Activated T-cell treated with anti-CD3 and anti-CD28 coated beads for 48 hours (primary cell): ENCODE results near the gene RNF40.
A peak's percentile ranks its signal among the peaks of the same experiment; 100 is the strongest.

Experiments used
- DNase-seq: peaks from one replicate; pipeline ENCODE4 v3.0.0-alpha.2; 2020; ENCODE audit warnings: low read depth

The RNF40 gene

DNA sequence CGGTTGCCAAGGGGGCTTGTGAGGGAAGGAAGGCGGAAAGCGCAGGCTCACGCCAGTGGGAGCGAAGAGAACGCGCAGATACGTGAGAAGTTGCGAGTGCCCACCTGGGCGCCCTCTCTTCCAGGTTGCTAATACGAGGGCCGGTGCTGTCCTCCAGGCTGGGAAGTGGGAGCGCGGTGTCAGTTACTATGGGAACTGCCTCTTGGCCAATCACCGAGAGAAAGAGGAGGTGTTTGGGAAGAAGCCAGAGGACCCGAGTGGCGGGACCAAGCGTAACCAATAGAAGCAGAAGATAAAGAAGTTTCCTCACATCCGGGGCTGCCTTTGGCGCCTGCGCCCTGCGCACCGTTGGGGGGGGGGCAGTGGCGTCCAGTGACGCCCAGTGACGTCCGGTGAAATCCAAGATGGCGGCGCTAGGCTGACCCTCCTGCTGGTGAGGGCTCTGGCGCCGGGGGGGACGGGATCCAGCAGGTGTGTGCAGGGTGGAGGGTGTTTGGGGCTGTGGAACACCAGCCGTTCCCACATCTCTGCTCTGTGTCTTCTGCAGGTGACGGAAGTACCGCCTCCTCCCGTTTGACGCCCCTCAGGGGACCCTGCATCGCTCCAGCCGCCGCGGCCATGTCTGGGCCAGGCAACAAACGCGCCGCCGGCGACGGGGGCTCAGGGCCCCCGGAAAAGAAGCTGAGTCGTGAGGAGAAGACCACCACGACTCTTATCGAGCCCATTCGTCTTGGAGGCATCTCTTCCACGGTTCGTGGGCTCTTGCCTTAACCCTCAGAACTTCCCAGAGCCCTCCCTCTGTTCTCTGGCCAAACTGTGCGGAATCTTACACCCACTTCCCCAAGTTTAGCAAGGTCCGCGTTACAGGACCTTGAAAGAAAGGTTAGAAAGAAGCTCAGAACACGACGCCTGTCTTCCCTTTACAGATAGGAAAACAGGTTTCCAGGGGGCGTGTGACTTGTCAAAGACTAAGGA is at the start of gene RNF40, which contains the start of gene CFAP119:
RNF40 (plus strand) TSS at position 395 of the 975 bp plus-strand sequence; CDS start at position 619, 224 bp downstream.
CFAP119 (minus strand) TSS at position 135 of the 975 bp plus-strand sequence. CDS start 314 bp downstream, outside the sequence.
- peak; percentile 90 for DNase-seq

- peak; percentile 26 for DNase-seq
Observed at GRCh38 chr16:30715750-30716445, 46.2 kb upstream of the RNF40 start.

- DNase-seq: no peak
Observed at GRCh38 chr16:30720086-30720485, 42.0 kb upstream of the RNF40 start.

GRCh38 chr16:30720694-30721093 is 41.4 kb upstream of the RNF40 start:
- DNase-seq: no peak

DNA sequence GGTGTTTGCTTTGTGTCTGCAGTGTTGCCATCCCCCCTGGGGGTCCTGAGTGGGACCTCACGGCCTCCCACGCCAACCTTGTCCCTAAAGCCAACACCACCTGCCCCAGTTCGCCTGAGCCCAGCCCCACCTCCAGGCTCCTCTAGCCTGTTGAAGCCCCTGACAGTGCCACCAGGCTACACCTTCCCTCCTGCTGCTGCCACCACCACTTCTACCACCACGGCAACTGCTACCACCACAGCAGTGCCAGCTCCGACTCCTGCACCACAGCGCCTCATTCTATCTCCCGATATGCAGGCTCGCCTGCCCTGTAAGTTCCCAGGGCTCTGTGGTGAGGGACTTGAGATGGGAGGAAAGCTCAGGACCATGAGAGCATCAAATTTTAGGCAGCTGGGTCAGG is 41.0 kb upstream of the RNF40 start:
- DNase-seq: no peak

DNA sequence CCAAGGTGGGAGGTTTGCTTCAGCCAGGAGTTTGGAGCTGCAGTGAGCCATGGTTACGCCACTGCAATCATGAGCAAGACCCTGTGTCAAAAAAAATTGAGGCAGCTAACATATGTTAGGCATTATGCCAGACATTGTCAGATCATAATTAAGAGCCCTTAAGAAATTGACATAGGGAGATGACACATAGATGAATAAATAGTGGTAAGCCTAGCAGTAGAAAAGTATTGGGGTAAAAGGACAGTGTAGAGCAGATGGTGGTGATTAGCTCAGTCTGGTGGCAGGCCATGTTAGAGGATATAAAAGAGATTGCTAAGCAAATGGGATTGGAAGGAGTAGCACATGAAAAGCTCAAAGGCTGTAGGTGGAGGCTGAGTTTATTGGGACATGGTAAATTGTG is 40.5 kb upstream of the RNF40 start:
- DNase-seq: no peak

- no peak for DNase-seq
Observed at GRCh38 chr16:30722443-30722842, 39.7 kb upstream of the RNF40 start.

DNA sequence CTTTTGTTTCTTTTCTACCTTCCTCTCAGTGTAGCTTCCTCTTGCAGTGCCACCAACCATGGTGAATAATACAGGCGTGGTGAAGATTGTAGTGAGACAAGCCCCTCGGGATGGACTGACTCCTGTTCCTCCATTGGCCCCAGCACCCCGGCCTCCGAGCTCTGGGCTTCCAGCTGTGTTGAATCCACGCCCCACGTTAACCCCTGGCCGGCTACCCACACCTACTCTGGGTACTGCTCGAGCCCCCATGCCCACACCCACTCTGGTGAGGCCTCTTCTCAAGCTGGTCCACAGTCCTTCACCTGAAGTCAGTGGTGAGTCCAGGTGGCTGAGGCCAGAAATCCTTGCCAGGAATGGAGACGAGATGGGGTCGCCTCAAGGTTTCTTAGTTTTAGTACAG is 39.2 kb upstream of the RNF40 start:
- no peak for DNase-seq

GRCh38 chr16:30723725-30724355 is 38.3 kb upstream of the RNF40 start:
- no peak for DNase-seq

- no peak for DNase-seq
Observed at GRCh38 chr16:30724641-30725417, 37.3 kb upstream of the RNF40 start.

DNA sequence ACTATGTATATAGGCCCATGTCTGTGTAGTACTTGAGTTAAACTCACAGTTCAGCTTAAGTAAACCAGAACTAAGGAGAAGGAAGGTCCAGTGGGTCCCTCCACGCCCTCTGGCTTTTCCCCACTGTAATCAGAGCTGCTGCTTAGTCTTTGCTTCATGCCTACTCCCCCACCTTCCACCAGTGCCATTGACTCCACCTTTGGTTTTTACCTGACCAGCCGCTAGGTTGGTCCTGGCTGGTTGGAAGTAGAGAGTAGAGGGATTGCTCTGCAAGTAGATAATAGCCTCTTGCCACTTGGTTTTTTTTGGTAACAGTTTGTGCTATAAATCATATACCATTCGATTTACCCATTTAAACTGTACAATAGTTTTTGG is 36.7 kb upstream of the RNF40 start:
- no peak for DNase-seq

DNA sequence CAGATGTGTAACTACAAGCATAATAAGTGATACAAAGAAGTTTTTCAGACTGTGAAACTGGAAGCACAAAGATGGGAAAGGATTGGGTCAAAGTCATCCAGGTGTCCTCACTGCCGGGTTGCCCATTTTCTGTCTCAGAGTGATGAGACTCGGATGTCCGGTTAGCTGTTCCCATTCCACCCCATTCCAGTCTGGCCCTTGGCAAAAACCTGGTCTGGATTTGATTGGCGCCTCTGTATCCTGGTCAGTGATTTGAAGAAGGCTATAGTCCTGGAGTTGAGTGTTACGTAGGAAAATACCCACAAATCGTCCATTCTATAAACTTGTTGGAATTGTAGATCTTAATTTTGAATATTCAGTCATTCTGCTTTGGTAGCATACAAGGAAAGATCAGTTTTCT is 33.8 kb upstream of the RNF40 start:
- DNase-seq: no peak

DNA sequence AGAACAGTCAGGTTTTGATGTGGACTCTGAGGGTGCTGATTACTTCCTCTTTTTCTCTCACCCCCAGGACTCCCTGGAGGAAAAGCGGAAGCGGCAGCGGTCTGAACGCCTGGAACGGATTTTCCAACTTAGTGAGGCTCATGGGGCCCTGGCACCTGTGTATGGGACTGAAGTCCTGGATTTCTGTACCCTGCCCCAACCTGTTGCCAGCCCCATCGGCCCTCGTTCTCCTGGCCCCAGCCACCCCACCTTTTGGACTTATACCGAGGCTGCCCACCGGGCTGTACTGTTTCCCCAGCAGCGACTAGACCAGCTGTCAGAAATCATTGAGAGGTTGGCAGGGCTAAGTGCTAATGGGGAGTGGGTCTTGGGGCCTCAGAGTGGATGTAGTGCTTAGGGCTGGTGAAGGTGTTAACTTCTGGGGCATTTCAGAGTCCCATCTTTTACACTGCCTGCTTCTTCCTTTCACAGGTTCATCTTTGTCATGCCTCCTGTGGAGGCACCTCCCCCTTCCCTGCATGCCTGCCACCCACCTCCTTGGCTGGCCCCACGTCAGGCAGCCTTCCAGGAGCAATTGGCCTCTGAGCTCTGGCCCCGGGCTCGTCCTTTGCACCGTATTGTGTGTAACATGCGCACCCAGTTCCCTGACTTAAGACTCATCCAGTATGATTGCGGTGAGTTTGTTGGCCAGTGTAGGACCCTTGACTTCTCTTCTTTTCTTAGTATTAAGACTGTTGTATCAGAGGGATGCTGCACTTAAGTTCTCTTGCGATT is 33.0 kb upstream of the RNF40 start:
- no peak for DNase-seq

DNA sequence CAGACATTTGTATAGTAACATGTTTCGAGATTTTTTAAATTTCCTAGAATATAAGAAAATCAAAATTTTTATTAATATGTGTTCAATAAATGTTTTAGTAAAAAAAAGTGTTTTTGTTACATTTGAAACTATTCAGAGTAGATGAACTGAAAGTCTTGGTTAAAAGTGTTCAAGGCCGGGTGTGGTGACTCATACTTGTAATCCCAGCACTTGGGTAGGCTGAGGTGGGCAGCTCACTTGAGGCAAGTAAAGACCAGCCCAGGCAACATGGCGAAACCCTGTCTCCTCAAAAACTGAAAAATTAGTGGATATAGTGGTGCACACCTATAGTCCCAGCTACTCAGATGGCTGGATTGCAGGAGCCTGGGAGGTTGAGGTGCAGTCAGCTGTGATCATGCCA is 30.7 kb upstream of the RNF40 start:
- DNase-seq: no peak

GRCh38 chr16:30736995-30737793 is 24.9 kb upstream of the RNF40 start:
- DNase-seq: no peak

- DNase-seq: no peak
Observed at GRCh38 chr16:30737794-30738648, 24.1 kb upstream of the RNF40 start.

GRCh38 chr16:30738984-30739951 is 22.9 kb upstream of the RNF40 start:
- DNase-seq: no peak
